ENCODE data around the gene WDFY2. TPM values are rescaled to one million over a fixed set of nuclear protein-coding genes. Genes with fewer than 3 reads are reported as not detected.

WDFY2 gene
- polyA plus RNA-seq, 3 donors, result 9.6 to 13.2 (median 11.7) TPM

DNA sequence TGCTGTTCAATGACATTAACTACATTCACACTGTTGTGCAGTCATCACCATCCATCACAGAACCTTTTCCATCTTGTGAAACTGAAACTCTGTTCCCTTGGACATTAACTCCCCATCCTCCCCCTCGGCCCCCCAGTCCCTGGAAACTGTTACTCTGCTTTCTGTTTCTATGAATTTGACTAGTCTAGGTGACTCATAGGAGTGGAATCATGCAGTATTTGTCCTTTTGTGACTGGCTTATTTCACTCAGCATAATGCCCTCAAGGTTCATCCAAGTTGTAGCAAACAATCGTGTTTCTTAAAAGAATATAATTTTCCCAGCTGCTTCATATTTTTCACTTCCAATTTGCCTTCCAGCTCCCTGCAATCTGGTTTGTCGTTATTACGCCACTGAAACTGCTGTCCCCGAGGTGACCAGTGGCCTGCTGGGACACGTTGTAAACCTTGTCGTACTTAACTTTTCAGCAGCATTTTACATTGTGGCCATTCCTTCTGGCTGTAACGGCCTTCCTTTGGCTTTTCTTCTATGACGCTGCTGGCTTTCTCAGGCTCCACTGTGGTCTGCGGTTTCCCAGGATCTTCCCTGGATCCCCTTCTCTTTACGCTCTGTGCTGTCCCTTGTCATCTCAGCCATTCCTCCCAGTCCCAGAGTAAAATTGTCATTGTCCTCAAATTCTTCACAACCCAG is 145.7 kb downstream of the WDFY2 start:
- no peak for DNase-seq (ENCODE audit: low read depth in 3 of 3, low spot score in 2 of 3)

DNA sequence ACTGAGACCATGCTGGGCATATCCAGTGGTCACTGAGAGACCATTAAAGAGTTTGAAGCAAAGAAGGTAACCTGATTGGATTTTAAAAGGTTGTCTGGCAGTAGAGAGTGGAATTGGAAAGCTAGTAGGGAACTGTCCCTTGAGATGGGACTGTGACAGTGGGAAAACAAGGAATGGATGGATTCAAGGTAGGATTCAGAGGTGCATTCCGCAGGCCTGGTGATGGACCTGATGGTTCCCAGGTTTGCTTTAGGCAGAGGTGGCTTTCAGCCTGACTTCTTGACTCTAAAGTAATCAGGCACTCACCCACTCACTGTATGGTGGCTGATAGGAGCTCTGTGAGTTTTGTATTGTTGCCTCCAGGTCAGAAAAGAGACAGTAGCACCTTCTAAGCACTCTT is 146.7 kb downstream of the WDFY2 start:
- DNase-seq (ENCODE audit: low read depth in 3 of 3, low spot score in 2 of 3), result no peak

DNA sequence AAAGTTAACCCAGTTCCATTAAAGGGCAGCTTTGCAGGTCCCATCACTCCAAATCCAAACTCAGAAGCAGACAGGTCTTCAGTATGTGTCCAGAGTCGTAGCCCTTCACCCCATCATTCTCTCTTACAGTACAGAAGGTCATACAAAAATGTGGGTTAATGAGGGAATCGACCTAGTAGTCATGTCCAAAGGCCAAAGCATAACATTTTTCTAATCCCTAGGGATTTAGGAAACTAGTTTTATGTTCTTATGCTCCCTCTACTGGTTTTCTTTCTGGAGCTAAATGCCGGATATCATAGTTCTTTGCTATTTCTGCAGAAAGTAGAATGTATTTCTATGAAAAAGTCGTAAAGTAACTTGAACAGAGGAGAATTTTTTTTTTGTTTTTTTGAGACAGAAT is 147.5 kb downstream of the WDFY2 start:
- DNase-seq (ENCODE audit: low read depth in 3 of 3, low spot score in 2 of 3), result no peak

DNA sequence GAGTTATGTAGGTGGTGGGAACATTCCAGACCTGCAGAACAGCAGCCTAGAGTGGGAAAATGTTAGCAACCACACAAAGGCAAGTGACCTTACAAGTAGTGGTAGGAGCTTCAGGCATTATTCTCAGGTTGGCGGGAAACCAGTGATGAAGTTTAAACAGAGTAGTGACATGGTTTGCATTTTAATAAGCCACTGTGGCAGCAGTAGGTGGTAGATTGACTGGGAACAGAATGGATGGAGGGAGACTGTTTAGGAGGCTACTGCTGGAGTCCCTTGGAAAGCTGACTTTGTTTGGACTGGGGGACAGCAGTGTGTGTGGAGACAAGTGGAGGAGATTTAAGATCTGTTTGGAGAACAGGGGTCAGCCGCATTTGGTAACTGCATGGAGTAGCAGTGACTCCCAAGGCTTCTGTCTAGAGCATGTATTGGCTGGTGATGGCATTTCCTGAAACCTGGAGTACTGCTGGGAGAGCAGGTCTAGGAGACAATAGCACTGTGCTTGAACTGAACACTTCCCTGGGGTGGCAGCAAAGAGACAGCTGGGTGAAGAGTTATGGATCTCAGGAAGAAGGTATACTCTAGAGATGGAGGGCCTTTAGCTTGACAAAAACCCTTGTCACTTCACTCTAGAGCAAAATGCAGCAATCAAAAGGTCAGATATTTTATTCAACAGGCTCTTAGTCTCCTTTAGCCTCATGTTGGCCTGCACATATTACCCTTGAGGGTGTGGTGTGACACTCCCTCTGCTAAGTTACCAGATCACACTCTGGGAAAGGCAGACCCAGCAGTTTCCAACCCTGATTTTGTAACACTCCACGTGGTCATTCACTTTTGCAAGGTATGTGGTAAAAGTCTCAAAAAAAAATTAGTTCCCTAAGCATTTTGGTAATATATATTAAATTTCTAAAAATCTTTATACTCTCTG is 149.4 kb downstream of the WDFY2 start:
- no peak for DNase-seq (ENCODE audit: low read depth in 3 of 3, low spot score in 2 of 3)

DNA sequence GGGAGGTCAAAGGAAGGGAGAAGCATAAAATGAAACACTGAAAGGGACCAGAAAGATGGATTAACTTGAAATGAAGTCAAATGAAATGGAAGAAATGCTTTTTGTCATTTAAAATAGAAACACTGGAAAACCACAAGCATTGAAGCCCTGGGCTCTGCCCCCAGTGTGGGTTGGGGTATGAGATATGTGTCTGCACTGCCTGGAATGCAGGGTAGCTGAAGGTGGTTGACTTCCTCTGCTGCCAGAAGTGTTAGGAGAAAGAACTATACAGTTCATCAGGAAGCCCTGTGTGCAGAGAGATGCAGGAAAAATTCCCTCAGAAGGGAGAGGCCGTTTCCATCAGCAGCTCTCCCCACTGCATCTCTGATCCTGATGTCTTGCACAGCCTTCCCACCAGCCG is 150.5 kb downstream of the WDFY2 start:
- DNase-seq (ENCODE audit: low read depth in 3 of 3, low spot score in 2 of 3), result no peak

DNA sequence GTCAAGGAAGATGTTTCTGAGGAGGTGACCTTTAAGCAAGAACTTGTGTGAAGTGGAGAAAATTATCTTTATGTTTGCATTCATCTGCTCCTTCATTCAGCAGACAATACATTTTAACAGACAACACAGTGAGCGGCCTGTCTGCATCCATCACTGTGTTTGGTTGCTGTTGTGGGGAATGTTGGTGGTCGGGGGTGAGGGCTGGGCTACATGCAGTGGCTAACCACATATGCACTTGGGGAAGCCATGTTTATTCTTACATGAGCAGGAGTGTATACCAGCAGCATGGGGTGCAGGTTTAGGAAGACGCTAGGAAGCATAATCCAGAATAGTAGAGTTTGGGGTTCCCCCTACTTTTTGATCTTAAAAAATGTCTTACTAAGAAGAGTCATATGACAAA is 153.3 kb downstream of the WDFY2 start:
- DNase-seq (ENCODE audit: low read depth in 3 of 3, low spot score in 2 of 3), result no peak

DNA sequence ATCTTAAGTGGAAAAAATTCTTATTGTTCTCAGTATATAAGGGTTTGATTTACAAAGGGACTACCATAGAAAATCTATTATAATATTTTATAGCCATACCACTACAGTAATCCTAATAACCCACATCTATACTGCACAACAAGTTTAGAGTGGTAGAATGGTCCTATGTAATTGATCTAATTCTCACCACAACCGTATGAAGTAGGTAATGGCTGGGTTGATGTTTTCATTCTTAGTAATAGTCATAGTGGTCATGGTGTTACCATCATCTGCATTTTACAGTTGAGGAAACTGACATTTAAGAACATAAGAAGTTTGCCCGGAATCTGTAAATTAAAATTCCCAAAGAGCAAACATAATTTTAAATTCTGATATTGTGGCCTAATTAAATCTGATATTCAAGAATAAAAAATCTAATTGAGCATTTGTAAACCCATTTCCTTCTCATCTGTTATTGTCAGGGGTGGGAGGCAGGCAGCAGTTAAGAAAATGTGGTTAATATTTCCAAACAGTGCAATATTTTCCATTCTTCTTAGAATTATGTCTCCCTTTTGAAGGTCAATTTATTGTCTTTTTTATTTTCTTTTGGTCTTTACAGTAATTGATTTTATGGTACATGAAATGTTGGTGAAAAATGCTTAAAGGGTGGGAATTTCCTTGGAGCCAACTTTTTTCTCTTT is 154.1 kb downstream of the WDFY2 start:
- no peak for DNase-seq (ENCODE audit: low read depth in 3 of 3, low spot score in 2 of 3)

GRCh38 chr13:51739027-51739764 is 154.9 kb downstream of the WDFY2 start:
- DNase-seq (ENCODE audit: low read depth in 3 of 3, low spot score in 2 of 3), result no peak

GRCh38 chr13:51740698-51741097 is 156.4 kb downstream of the WDFY2 start:
- DNase-seq (ENCODE audit: low read depth in 3 of 3, low spot score in 2 of 3), result no peak

DNA sequence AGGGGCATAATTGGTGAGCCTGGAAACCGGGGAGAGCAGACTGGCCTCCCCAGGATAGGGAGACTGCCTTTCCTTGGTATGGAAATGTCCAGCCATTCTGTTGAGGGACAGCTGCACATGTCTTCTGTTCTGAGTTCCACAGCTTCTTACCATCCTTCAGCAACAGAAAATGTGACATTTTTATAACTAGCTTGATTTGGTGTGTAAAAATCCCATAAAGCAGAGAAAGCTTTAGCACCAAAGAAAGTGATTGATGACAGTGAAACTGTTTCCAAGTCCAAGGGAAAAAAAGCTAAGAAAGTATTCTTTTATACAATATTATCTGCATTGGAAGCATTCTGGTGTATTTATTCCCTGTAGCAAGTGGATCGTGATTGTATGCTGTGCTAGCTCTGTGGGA is 157.8 kb downstream of the WDFY2 start:
- peak in 1 of 3 donors; percentile 41 for DNase-seq (ENCODE audit: low read depth in 3 of 3, low spot score in 2 of 3)

DNA sequence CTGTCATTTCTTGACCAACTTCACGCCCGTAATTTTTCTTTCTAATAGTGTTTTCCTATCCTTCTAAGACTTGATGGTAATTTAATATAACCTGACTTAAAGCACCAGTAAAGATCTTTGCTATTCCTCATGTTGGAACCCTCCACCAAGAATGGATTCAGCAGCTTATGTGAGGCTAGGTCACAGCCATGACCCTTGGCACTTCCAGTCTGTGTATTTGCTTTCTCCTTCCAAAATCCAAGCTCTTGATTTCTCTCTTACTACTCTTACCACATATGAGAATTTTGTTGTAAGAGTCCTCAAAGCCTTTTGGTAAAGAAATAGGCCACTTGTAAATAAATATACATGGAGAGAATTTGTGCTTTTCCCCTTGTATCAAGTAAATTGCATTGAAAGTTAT is 158.3 kb downstream of the WDFY2 start:
- DNase-seq (ENCODE audit: low read depth in 3 of 3, low spot score in 2 of 3), result no peak

GRCh38 chr13:51745243-51745642 is 161.0 kb downstream of the WDFY2 start:
- DNase-seq (ENCODE audit: low read depth in 3 of 3, low spot score in 2 of 3), result no peak

DNA sequence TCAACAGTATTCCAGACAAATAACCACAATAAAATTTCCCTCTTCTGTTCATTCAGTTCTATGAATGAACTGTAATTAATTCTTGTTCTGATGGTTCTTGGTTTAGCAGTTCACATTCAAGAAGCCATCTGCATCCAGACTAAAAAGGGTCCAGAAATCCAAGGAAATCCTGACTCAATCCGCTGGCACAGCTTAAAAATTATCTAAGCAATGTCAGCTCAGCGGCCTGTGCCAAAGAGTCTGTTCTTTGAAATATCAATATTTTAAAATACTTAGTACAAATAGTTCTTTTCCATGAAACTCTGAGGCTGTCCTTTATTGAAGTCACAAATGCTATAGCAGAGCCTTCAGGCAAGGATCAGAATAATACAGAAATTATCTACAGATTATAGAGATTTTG is 162.5 kb downstream of the WDFY2 start:
- no peak for DNase-seq (ENCODE audit: low read depth in 3 of 3, low spot score in 2 of 3)

DNA sequence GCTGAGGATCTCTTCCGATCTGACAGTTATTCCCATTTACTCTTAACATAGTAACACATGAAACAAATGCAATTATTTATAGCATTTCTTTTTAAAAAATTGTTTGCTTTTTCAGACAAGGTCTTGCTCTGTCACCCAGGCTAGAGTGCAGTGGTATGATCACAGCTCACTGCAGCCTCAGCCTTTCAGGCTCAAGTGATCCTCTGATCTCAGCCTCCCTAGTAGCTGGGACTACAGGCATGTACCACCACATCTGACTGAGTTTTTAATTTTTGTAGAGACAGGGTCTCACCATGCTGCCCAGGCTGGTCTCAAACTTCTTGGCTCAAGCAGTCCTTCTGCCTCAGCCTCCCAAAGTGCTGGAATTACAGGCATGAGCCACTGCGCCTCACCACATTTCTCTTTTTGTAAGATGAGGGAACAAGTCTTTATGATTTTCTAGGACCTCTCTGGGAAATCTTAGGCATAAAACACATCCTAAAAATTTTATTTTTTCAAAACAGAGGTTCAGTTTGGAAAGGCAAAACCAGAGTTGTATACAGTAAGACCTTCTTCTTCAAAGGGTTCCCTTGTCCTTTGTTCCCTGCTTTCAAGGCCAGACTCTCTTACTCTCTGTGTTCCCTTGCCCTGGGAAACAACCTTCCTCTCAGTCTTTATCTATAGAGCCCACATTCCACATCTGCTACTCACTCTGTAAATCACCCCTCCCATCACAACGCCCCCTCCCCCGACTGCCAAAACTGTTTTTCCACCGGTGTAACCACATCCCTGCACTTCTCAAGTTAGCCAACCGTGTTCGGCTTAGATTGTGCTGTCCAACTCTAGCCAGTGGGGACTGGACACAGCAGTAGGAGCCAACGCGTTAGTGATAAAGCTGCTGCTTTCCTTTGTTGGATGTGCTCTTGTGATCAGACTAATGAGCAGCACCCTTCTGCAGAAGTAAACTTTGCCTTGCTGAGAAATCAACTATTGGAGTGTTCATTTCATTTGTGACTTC is 163.5 kb downstream of the WDFY2 start:
- no peak for DNase-seq (ENCODE audit: low read depth in 3 of 3, low spot score in 2 of 3)

DNA sequence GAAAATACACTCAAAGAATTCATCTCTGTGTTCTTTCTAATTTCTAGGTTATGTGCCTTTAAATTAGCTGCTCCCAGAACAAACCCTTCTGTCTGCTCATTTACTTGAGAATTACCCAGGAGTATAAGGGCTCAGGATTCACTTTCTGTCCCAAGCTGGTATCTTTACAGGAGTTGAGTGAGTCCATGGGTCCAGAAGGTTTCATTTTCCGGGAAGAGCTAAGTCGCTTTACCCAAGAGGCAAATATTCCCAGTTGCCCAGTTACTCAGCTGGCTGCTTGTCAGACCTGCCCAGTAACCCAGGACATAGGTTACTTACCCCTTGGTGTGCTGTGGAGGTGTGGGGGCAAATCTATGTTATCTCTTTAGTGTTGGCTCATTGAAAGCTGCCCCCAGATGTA is 172.4 kb downstream of the WDFY2 start:
- DNase-seq (ENCODE audit: low read depth in 3 of 3, low spot score in 2 of 3), result no peak

DNA sequence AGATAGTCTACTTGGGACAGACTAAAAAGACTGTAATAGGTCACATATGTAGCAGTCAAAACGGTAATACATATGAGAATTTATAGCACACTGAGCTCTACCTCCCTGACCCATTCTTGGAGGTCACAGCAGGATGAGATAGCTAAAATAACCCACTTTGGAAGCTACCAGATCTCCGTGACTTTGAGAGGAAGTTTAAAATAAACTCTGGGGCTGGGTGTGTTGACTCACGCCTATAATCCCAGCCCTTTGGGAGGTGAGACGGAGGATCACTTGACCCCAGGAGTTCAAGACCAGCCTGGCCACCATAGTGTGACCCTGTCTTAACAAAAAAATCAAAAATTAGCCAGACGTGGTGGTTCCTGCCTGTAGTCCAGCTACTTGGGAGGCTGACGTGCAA is 174.4 kb downstream of the WDFY2 start:
- DNase-seq (ENCODE audit: low read depth in 3 of 3, low spot score in 2 of 3), result no peak

DNA sequence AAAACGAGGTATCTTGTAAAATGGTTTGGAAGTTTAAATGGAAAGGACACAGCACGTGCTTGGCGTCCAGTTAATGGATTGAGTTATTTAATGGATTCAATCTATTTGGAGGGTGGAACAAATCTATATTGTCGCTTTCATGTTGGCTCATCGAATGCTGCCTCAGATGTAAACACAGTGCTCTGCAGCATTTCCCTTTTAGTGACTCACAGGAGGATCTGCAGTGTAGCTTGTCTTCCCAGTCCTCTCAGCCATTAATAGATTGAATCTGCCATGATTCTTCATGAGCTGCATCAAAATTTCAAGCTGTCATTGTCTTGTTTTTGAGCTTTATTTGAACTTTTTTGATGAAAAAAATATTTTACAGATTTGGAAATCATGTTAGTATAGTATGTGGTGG is 175.0 kb downstream of the WDFY2 start:
- DNase-seq (ENCODE audit: low read depth in 3 of 3, low spot score in 2 of 3), result no peak

- no peak for DNase-seq (ENCODE audit: low read depth in 3 of 3, low spot score in 2 of 3)
These were observed 176.3 kb downstream of the WDFY2 start for GRCh38 chr13:51760592-51760991.

DNA sequence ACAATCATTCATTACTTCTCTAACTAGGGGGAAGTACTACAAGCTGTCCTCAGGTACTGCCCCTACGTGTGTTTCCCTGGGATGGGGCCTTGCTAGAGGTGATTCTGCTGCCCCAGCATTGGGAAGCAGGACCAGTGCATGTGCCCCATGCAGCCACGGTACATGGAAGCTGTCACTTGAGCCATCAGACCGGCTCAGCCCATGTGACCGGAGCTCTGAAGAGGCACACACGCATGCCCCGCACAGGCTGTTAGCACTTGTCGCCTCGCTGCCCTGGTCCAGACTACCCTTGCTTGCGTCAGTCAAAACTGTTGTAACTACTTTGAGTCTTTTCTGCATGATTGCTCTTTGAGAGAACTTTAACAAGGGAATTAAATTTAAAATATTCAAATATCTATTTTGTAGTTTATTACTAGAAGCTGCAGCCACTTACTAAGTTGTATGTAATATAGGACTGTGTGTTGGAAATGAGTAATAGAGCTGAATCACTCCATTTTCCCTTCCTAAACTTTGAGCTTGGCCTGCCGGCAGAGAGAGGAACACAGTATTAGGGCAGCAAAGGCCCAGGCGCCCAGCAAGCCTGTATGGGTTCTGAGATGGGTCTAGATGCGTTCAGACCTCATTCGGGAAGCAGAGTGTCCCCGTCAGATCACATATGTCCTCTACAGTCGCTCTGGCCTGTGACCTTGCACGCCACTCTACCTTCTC is 177.5 kb downstream of the WDFY2 start:
- no peak for DNase-seq (ENCODE audit: low read depth in 3 of 3, low spot score in 2 of 3)
